HG03280 (cell line): ENCODE results near the gene LTBP1.

Experiments used
- ATAC-seq: cut with Tn5 transposase; IDR thresholded peaks from one replicate; pipeline ENCODE4 v1.9.1; 2021; ENCODE audit warnings: mild to moderate bottlenecking, moderate library complexity; ENCODE audit not compliant: unreplicated experiment

Gene LTBP1

DNA sequence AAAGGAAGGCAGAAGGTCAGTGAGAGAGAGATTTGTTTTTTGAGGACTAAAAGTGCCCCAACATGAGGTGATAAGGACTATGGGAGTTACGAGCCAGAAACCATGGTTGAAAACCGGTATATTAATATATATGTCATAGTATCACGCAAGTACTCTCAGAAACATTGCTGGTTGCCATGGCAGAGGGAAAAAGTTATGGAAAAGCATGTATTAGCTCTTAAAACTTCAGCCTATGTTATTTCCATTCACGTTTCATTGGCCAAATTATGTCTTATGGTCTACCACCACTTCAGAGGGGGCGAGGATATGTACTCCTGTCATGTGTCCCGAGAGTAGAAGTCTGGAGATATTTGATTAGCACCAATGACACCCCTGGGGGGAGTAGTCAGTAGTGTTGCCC is 125.9 kb downstream of the LTBP1 start:
- ATAC-seq: no peak

GRCh38 chr2:33073018-33073417 is 126.3 kb downstream of the LTBP1 start:
- ATAC-seq: no peak

- no peak for ATAC-seq
These were observed 127.4 kb downstream of the LTBP1 start for GRCh38 chr2:33074197-33074596.

- no peak for ATAC-seq
These were observed 130.6 kb downstream of the LTBP1 start for GRCh38 chr2:33077311-33077710.

DNA sequence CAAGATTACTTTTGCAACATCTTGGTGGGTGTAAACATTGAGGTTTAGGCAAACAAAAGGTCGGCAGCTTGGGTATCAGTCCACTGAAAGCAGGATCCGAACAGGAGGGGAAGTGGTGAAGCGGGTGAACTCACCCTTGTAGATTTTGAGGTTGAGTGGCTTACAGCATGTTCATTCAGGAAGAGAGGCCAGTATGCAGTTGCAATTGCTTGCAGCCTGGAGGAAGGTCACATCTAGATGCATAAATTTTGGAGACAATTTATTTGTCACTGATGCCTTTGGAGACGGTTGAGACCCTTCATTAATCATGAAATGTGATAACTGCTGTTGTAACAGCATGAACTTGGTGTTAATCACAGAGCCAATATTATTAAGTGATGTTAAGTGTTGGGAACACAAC is 131.1 kb downstream of the LTBP1 start:
- ATAC-seq: no peak

GRCh38 chr2:33081691-33082090 is 134.9 kb downstream of the LTBP1 start:
- ATAC-seq: no peak

DNA sequence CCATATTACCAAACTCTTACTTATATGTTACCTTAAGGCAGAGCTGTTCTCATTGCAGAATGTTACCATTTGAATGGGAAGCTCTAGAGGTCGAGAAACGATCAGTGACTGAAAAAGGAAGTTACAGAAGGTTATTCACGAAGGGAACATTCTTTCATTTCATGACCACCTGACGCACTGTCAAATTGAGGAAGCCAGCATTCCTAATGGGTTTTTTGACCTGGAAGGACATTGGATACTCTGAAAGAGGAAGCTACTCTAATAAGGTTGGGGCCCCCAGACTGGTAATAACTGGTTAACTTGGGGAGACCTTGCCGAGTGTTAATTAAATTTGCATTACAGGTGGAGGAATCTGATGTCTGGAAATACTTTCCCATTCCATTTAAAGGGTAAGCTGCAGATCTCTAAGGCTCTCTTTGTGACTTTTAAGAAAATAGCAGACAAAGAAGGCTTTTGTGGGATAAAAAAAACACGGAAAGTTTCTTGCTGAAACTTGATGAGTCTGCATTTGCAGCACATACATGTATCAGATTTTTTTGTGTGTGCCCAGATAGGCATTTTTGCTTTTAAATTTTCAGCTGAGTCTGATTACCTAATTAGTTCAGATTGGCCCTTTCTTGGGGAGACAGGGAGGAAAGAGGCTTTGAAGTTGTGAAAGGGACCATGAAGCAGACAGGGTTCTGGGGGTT is 137.1 kb downstream of the LTBP1 start:
- no peak for ATAC-seq

GRCh38 chr2:33084433-33084832 is 137.7 kb downstream of the LTBP1 start:
- ATAC-seq: no peak

DNA sequence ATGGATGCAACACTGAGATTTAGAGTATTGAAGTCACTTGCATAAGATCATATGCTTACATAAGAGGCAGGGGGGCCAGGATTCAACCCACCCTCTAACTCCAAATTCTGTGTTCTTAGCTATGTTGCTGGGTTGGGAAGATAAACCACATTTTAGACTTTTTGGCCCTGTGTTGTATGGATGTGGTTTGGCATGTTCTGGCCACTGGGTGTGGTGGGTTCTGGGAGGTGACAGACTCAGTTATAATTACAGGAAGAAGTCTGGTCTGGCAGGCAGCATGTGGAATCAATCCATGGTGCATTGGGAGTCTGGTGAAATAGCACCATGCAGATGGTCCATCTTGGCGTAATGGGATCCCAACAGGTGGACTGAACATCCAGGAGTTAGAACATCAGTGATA is 138.9 kb downstream of the LTBP1 start:
- ATAC-seq: no peak

DNA sequence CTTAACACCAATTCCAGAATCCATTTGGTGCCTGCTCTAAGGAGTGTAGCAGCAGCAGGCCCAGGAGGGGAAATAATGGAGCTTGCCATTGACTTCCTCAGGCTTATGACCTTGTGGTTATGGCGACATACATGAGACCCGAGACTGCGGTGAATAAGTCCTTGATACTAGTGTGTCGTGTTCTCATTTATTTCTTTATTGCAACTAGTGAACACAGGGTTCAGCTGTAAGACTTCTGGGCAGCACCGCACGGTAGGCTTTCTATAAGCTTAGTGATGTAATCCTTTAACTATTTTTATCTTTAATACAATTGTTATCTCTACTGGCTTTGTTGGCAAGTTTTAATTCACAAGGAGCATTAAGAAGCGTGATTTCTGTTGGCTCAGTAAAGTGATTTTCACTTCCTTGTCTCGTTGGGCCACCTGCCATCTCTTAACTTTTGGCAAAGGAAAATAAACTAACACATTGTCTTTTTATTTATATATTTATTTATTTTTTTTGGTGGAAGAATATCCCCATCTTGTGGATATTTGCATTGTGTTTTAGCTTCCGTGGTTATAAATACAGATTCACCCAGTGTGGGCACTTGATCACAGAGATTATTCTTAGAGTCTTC is 139.8 kb downstream of the LTBP1 start:
- ATAC-seq: no peak

DNA sequence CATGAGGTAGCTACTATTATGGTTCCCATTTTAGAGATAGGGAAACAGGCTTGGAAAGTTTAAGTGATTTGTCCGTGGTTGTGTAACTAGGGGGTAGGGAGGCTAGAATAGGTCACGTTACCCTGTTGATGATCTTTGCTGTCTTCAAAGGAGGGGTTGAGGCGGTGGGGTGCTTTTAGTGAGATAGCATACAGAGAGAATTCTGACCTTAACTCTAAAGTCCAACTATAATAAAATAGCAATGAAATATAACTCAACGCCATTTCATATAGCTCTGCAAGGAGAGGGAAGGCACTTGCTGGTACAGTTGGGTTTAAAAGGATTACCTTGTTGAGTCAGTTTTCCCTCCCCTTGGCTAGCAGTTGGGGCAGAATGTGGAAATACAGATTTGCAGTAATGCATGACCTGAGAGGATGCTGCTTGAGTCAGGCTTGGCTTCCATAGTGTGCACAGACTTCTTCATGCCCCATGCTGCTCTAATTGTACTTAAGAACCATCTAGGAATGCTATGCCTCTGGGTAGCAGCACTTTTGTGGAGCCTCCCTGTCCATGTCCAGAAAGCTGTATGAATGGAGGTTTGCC is 143.9 kb downstream of the LTBP1 start:
- ATAC-seq: no peak

DNA sequence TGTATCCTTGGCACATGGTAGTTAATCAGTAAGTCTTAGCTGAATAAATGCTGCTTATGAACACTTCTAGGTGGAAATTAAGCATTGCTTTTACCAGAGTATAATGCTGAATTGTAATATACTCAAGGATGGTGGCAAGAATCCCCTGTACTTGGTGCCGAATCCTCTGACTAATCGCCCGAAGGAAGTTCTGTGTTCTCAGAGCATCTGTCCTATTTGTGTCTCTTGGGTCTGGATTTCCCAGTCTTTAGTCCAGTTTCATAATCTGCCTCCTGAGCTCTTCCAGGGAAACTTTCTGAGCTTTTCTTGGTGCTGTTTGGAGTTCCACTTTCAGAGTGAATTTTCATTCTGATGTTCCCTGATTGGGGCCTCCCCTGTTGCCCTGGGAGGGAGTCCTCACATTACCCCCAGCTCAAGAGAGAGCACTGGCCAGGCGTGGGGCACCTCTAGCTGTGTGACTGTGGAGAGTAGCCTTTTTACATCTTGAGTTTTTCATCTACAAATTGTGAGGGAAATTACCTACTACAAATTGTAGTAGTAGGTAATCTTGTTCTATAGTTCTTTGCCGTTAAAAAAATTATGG is 144.9 kb downstream of the LTBP1 start:
- no peak for ATAC-seq

GRCh38 chr2:33093283-33093993 is 146.7 kb downstream of the LTBP1 start:
- no peak for ATAC-seq

- no peak for ATAC-seq
These were observed 147.6 kb downstream of the LTBP1 start for GRCh38 chr2:33094303-33094702.

- ATAC-seq: no peak
These were observed 153.2 kb downstream of the LTBP1 start for GRCh38 chr2:33099989-33100388.

DNA sequence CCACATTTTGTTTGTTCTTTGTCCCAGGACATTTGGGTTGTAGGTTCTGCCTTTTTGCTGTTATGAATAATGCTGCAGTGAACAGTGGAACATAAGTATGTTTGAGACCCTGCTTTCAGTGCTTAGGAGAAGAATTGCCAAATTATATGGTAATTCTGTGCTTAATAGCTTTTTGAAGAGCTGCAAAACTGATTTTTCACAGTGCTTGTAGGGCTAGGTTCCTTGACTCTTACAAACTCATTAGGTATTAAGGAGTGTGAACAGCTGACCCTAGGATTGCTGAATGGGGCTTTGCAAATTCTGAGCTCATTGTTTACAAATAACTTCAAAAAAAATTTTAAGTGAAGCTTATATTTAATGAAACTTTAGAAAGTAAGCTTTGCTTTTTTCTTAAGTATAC is 154.2 kb downstream of the LTBP1 start:
- no peak for ATAC-seq

DNA sequence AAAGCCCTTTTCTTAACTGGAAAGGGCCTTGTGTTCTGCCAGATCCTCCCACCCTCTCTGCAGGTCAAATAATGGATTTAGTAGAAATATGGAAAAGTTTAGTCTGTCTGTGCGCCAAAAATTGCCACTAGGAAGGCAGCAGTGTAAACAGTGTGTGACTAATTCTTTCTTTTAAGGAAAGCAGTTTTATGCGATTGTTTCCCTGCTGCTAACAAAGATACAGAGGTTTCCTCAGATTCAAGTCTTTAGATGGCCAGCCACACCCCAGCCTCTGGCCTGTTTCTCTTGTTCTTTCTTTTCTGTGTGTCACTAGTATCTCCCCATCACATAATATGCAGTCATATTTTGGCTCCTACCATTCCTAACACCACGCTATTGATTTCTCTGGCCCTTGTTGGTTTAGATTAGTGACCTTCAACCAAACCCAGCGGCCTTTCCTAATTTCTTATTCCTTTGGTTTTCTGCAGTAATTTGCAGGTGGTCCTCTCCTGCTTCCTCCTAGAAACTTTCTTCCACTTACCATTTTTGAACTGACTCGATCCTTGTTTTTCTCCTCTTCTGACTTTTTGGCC is 157.4 kb downstream of the LTBP1 start:
- ATAC-seq: no peak

GRCh38 chr2:33104726-33105125 is 158.0 kb downstream of the LTBP1 start:
- ATAC-seq: no peak

DNA sequence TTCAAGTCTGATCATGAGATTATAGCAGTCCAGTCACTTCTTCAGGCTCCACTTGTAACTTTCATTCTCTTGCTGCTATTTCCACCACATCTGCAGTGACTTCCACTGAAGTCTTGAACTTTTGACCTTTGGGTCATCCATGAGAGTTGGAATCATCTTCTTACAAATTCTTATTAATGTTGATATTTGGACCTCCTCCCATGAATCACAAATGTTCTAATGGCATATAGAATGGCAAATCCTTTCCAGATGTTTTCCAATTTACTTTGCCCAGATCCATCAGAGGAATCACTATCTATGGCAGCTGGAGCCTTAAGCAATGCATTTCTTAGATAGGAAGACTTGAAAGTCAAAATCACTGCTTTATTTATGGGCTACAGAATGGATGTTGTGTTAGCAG is 159.4 kb downstream of the LTBP1 start:
- ATAC-seq: no peak

GRCh38 chr2:33107690-33108482 is 161.1 kb downstream of the LTBP1 start:
- ATAC-seq: no peak
